Ovary (tissue), 9 donors: Measurements from ENCODE around the gene GXYLT2. TPM values are rescaled to one million over a fixed set of nuclear protein-coding genes. Genes with fewer than 3 reads are reported as not detected.

Experiments
- DNase-seq, 5 donors: peaks; one replicate each; pipeline ENCODE4 v3.0.0-alpha.2; 2019 to 2020
- H3K27ac ChIP-seq, 2 donors: fragments of 200-600 bp; one replicate each; pipeline versions ENCODE4 v1.5.1 to v1.8.0; 2019 to 2022
- H3K27me3 ChIP-seq: fragments of 200-600 bp; one replicate; pipeline ENCODE4 v1.8.0; 2022
- H3K36me3 ChIP-seq: fragments of 200-600 bp; sonication (generic); one replicate; pipeline ENCODE4 v1.5.1; 2019
- H3K4me1 ChIP-seq: one replicate; pipeline ENCODE4 v1.8.1; 2013; ENCODE audit warnings: mild to moderate bottlenecking, moderate library complexity; ENCODE audit not compliant: insufficient read depth
- H3K4me3 ChIP-seq: fragments of 200-600 bp; sonication (generic); one replicate; pipeline ENCODE4 v1.5.1; 2017
- H3K9me3 ChIP-seq, 2 donors: fragments of 200-600 bp in 1 of 2; sonication (generic) in 1 of 2; one replicate each; pipeline versions ENCODE4 v1.5.1 to v1.8.1; 2013 to 2019; ENCODE audit warnings: mild to moderate bottlenecking in 1 of 2, moderate library complexity in 1 of 2
- EP300 ChIP-seq: sonication (generic); formaldehyde crosslinking; IDR thresholded peaks from one replicate; pipeline ENCODE4 v1.6.1; 2017; ENCODE audit warnings: antibody characterized with exemption
- POLR2A ChIP-seq: fragments of 450-650 bp; IDR thresholded peaks from one replicate; pipeline ENCODE4 v1.6.1; 2017; ENCODE audit warnings: antibody characterized with exemption, mild to moderate bottlenecking, moderate library complexity
- WGBS, 3 donors: extraction: QIAGEN DNeasy Blood & Tissue Kit in 1 of 3; methylation state at CpG; one replicate each; pipeline versions ENCODE4 v1.1.5 to v1.1.7; 2013 to 2017; 5-methylcytosine and 5-hydroxymethylcytosine counted together
- intact Hi-C, 4 donors: fragments of 100-400 bp; cut with DNase I; formaldehyde crosslinking; loops; one replicate each; pipeline versions ENCODE4 v1.11.0 to v1.15.1; 2022 to 2023
- polyA plus RNA-seq, 2 donors: library from polyadenylated mRNA; stranded (reverse); fragments of 200-250 nt in 1 of 2; fragments of 350-450 nt in 1 of 2; fragmentation: Illumina TruSeq in 1 of 2; extraction: RNeasy Lipid Tissue Mini Kit (QIAGEN cat#74804) in 1 of 2; gene quantifications; one replicate each; pipeline ENCODE4 v1.2.3, GENCODE V29; 2013 to 2014
- total RNA-seq, 7 donors: library from RNA; depleted of rRNA in 2 of 7; stranded (reverse); fragments of >200 nt in 2 of 7; fragmentation: NEBNext Ultra II Directional in 3 of 7; extraction: Animal tissue kit (Norgen Biotek cat#: 25700) in 3 of 7; gene quantifications; one replicate each; pipeline versions ENCODE4 v1.1.0 to v1.2.4, GENCODE V29; 2016 to 2023
- TF ChIP-seq, protein P1 (sequence below), 3 donors: fragments of 450-650 bp in 2 of 3; fragments of 200-600 bp in 1 of 3; IDR thresholded peaks; one replicate each; pipeline versions ENCODE4 v1.5.1 to v1.8.0; 2016 to 2022; ENCODE audit warnings: antibody characterized with exemption in 3 of 3, mild to moderate bottlenecking in 1 of 3
- donor health status: DM: no; HTN: no; CAD: no; lungs with moderate emphysema.
- donor health status: DM: no; HTN: no; CAD: no.
- donor health status: Bipolar disorder and iron deficiency.
- donor health status: DM: yes; HTN: yes; CAD: no.
- donor health status: DM: no; HTN: no; CAD: no.
- donor health status: DM: yes; HTN: yes; CAD: no.

GXYLT2 gene
- total and polyA plus RNA-seq, 9 donors, result 9.4 to 86.0 (median 43.7) TPM

- H3K36me3 ChIP-seq, result no peaks in the 10 kb centered on the region
- H3K27me3 ChIP-seq, result no peaks in the 10 kb centered on the region
- peaks cover 7% of the 10 kb centered on the region for H3K4me1 ChIP-seq
- WGBS, 3 donors, result 95 to 100% (median 98%) methylated on average over 5 of the region's 5 CpGs
- H3K27ac ChIP-seq, result no peak overlapping the region
- intact Hi-C loops, result no loop called here
- H3K4me3 ChIP-seq, result no peak overlapping the region
- H3K9me3 ChIP-seq, result no peaks in the 10 kb centered on the region
- TF ChIP-seq POLR2A (no peak), EP300 (no peak)
- TF ChIP-seq, protein P1, sequence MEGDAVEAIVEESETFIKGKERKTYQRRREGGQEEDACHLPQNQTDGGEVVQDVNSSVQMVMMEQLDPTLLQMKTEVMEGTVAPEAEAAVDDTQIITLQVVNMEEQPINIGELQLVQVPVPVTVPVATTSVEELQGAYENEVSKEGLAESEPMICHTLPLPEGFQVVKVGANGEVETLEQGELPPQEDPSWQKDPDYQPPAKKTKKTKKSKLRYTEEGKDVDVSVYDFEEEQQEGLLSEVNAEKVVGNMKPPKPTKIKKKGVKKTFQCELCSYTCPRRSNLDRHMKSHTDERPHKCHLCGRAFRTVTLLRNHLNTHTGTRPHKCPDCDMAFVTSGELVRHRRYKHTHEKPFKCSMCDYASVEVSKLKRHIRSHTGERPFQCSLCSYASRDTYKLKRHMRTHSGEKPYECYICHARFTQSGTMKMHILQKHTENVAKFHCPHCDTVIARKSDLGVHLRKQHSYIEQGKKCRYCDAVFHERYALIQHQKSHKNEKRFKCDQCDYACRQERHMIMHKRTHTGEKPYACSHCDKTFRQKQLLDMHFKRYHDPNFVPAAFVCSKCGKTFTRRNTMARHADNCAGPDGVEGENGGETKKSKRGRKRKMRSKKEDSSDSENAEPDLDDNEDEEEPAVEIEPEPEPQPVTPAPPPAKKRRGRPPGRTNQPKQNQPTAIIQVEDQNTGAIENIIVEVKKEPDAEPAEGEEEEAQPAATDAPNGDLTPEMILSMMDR (IDR thresholded peaks at IDR 0.05), result no peak
- DNase-seq, result no peak
These were observed 71.5 kb downstream of the GXYLT2 start for GRCh38 chr3:72959336-72959735.

DNA sequence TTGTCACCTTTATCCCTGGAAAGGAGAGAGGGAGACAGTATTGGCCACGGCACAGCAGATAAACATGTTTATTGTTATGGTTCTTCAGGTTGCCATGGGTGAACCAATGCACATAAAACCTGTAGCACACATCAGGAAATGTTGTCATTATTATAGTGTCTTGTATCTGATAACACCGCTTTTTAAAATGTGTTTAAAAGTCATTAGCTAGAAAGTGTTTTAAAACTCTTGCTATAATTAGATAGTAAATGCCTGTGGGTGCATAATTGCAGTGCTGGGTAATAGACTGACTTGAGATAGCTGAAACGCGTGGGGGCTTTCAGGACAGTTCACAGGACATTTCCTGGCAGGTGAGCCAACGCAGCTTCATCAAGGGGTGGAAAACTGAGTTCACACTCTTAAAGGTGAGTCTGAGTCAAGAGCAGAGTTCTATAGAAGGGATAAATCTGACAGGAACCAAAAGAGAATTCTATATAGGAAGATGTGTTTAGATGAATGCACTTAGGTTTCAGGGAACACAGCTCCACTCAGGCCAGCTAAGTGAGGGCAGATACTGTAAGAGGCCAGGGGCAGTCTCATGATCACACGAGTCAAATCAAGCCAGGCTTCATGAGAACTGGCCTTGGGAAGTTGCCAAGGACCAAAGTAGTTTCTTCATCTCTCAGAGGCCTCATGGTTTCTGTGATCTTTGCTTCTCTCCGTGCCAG is 73.1 kb downstream of the GXYLT2 start:
- no peaks in the 10 kb centered on the region for H3K36me3 ChIP-seq
- peaks cover 7% of the 10 kb centered on the region for H3K4me1 ChIP-seq
- no peaks in the 10 kb centered on the region for H3K9me3 ChIP-seq
- 38 to 44% (median 42%) methylated on average over 7 of the region's 7 CpGs for WGBS, 3 donors
- no peaks in the 10 kb centered on the region for H3K27me3 ChIP-seq
- TF ChIP-seq, protein P1 (IDR thresholded peaks at IDR 0.05), result no peak
- TF ChIP-seq EP300, result no peak
- TF ChIP-seq POLR2A, result no peak
- peak overlapping the region in 1 of 2 donors; percentile 10 for H3K27ac ChIP-seq
- intact Hi-C loops, result no loop called here
- H3K4me3 ChIP-seq, result no peak overlapping the region
- peak in 4 of 5 donors; percentile 49 to 74 (median 64) for DNase-seq

DNA sequence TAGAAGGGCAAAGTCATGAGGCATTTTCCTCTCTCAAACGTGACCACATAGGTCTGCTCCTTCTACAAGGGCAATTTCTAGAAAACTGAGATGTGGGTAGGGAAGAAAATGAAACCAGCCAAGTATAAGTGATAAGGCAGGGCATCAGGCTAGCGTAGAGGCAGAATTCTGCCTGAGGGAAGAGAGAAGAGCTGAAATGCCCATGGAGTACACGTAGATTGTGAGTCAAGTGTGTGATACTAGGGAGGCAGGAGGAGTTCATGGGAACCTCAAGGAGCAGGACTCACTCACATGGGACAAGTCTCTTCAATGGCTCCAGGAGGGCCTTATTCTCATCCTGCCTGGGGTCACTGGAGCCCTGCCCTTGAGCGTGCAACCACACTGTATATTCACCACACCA is 73.9 kb downstream of the GXYLT2 start:
- Histone ChIP-seq H3K36me3 (no peaks in the 10 kb centered on the region), H3K9me3 (no peaks in the 10 kb centered on the region), H3K27me3 (no peaks in the 10 kb centered on the region), H3K27ac (peak overlapping the region in 1 of 2 donors; percentile 11), H3K4me3 (no peak overlapping the region), H3K4me1 (peaks cover 7% of the 10 kb centered on the region)
- intact Hi-C loops, result no loop called here
- TF ChIP-seq POLR2A (no peak), EP300 (no peak)
- TF ChIP-seq, protein P1 (IDR thresholded peaks at IDR 0.05), result no peak
- 66 to 94% (median 80%) methylated on average over 4 of the region's 4 CpGs for WGBS, 3 donors
- DNase-seq, result no peak

DNA sequence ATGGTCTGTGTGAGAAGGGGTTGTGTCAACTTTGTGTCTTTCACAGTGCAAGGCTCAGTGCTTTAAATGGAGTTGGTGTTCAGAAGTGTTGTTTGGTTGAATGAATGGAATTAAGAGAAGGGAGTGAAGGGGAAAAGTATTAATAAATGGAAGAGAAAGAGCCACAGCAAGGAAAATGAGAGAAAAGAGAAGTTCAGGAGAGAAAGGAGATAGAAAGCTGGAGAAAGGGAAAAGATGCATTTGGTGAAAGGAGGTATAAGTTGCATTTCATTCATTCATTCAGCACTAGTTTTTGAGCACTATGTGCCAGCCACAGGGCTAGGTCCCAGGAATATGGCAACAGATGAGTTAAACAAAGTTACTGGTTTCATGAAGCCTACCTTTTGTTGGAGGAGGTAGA is 74.5 kb downstream of the GXYLT2 start:
- DNase-seq, result no peak
- no peaks in the 10 kb centered on the region for H3K36me3 ChIP-seq
- H3K4me3 ChIP-seq, result no peak overlapping the region
- H3K9me3 ChIP-seq, result no peaks in the 10 kb centered on the region
- no peaks in the 10 kb centered on the region for H3K27me3 ChIP-seq
- peak overlapping the region in 1 of 2 donors; percentile 11 for H3K27ac ChIP-seq
- intact Hi-C loops, result no loop called here
- peaks cover 7% of the 10 kb centered on the region for H3K4me1 ChIP-seq
- TF ChIP-seq POLR2A, result no peak
- TF ChIP-seq, protein P1 (IDR thresholded peaks at IDR 0.05), result no peak
- no peak for TF ChIP-seq EP300
